Measurements from ENCODE around the gene CRBN. TPM values are rescaled to one million over a fixed set of nuclear protein-coding genes. Genes with fewer than 3 reads are reported as not detected.

Gene CRBN
- total RNA-seq, result 87.5 TPM

GRCh38 chr3:3179407-3180094 is at the start of gene CRBN:
Gene CRBN, minus strand, starts transcription at chr3:3179691. Its CDS starts 4 bp downstream, at chr3:3179687.

DNA sequence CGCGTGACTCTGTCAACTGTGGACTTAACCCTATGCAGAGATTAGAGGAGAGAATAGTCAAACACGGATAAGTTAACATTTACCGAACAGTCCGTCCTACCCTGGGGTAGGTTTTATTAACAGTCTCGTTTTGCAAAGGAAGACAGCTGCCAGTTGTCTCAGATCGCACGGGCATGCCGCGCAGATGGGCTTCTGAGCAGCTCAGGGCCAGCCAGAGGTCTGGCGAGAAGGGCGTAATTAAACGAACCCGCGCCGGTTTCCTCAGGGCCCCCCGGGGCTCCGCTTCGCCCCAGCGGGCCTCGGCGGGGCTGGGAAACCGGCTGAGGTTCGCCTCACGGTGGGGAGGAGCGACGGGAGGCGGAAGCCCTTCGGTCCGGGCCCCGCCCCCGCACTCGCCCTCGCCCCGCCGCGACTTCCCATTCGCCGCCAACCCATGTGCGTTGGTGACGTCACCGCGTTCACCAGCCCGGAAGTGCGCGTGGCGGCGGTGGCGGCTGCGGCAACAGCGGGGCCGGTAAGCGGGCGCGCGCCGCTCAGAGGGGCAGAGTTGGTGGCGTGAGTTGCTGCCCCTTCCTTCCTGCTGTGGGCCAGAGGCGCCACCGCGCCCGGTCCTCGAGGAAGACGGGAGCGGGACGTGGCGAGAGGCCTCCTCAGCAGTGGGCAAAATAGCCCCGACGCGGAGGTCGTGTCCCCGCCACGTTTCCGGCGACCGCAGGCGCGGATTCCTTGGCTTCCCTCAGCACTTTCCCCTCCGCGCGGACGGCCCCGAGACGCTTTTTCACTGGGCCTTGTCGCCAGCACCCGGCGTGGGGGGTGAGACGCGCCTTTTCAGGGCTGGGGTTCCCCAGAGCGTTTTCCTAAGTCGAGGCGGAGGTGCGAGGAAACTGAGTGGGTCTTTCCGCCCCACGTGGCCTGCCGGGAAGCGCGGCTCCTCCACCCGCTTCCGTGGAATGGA is 52.7 kb downstream of the CRBN start, which contains the start of gene TRNT1:
Gene TRNT1 (plus strand): TSS at position 464 of the 955 bp plus-strand sequence. CDS start 2,101 bp downstream, outside the sequence.

GRCh38 chr3:3110299-3110630 is 69.2 kb downstream of the CRBN start, which contains the start of gene IL5RA:
Gene IL5RA, minus strand, starts transcription at chr3:3110374. Its CDS starts 5,390 bp downstream, at chr3:3104984.

Small RNAs within 50 kb of the gene (small RNA-seq; reads per million reads assigned to genes)
- gene RF00416 (ENCODE audit: low replicate concordance), result not detected

Other genes with a start within 250 kb of the CRBN start
- gene IL5RA, start 69.3 kb downstream of the CRBN start, total RNA-seq, result 0.88 TPM
- gene TRNT1, start 52.8 kb downstream of the CRBN start, total RNA-seq, result 28.4 TPM

Measured in metanephros (tissue), 2 donors.